Tibial nerve (tissue), 3 donors: ENCODE measurements around the gene GK2.

Experiments used
- CTCF ChIP-seq, 5 experiments: fragments of 200-600 bp in 3 of 5; fragments of 450-650 bp in 2 of 5; sonication (generic) in 3 of 5; IDR thresholded peaks; one replicate each; pipeline ENCODE4 v1.5.1; 2016 to 2019; ENCODE audit warnings: antibody characterized with exemption in 5 of 5, mild to moderate bottlenecking in 3 of 5, moderate library complexity in 2 of 5
- POLR2A ChIP-seq, 2 donors: fragments of 450-650 bp; IDR thresholded peaks; one replicate each; pipeline ENCODE4 v1.6.1; 2017; ENCODE audit warnings: antibody characterized with exemption in 2 of 2, mild to moderate bottlenecking in 2 of 2, moderate library complexity in 2 of 2

DNA sequence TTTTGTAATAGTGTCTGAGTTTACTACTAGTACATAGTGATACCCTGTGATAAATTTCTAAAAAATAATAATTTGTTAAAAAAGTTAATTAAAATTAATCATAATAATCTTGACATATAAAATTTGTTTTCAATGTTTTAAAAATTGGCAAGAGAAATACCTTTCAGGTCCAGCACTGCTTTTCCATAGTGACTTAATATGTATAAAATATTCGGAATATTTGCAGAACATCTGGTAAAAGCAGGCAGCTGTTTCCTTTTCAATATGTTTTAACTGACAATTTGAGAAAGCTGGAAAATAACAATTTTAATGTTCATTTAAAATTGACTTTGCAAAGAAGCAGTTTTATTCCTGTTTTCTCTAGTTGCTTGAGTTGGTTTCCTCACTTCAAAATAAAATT, 17.6 kb upstream of the GK2 start:
- TF ChIP-seq CTCF (IDR thresholded peaks at IDR 0.05), result no peak
- no peak for TF ChIP-seq POLR2A (IDR thresholded peaks at IDR 0.05)
